ENCODE measurements around the gene MAPKAP1. TPM values are rescaled to one million over a fixed set of nuclear protein-coding genes. Genes with fewer than 3 reads are reported as not detected.

MAPKAP1 gene
- total and polyA plus RNA-seq, 2 experiments from 2014 or later = 68.4 to 98.5 TPM

DNA sequence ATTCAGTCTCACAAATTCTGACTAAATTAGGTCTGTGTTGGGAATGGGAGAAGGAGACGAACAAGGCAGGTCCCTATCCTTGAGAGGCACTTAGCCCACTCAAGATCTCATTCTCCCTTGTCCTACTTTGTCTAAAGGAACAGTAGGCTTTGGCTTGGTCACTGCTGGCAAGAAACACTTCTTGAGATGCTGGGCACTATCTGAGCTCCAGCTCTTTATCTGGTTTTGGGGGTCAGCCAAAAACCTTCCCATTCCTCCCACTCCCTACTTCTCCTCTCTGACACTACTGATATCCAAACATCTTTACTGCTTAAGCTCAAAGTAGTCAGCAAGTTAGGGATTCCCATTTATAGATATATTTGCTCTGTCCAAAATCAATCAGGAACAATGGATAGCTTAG, 155.2 kb downstream of the MAPKAP1 start:
- H3K36me3 Mint-ChIP-seq (ENCODE audit: low read depth) = peaks cover 2% of the 10 kb centered on the region; the same call in 2 of the 3 replicates
- Histone ChIP-seq H4K20me1 (replicated peaks; ENCODE audit: insufficient read depth) (peaks cover 6% of the 10 kb centered on the region; the same call in 1 of the 2 replicates), H3K4me3 (no peak overlapping the region), H3K79me2 (replicated peaks; ENCODE audit: insufficient read depth) (peaks cover 5% of the 10 kb centered on the region), H3K4me2 (no peak overlapping the region; the same call in 1 of the 2 replicates), H3K27me3 (ENCODE audit: insufficient read depth) (no peaks in the 10 kb centered on the region), H3K4me1 (ENCODE audit: insufficient read depth) (0 out of 2 replicates have a peak, but pooled peaks cover 7% of the 10 kb centered on the region), H3F3A (replicated peaks; ENCODE audit: low read depth) (no peaks in the 10 kb centered on the region), H3K36me3 (ENCODE audit: insufficient read depth) (no peaks in the 10 kb centered on the region), H3K27ac (ENCODE audit: low read depth) (no peak overlapping the region), H2AFZ (no peak overlapping the region), H3K9me2 (ENCODE audit: insufficient read depth) (no peaks in the 10 kb centered on the region)
- no peak overlapping the region for H3K4me3 Mint-ChIP-seq
- H3K9me3 Mint-ChIP-seq = no peaks in the 10 kb centered on the region
- ATAC-seq (no peak), DNase-seq (ENCODE audit: low spot score) (no peak)
- H3K4me1 Mint-ChIP-seq = peaks cover 20% of the 10 kb centered on the region
- peaks cover 2% of the 10 kb centered on the region for H3K27me3 Mint-ChIP-seq (ENCODE audit: insufficient read depth, low read depth, poor library complexity)
- 0 out of 2 replicates have a peak overlapping the region, but pooled peaks have one; percentile 19 for H3K27ac Mint-ChIP-seq
- TF ChIP-seq ZNF462 (CRISPR knock-in tag; IDR thresholded peaks at IDR 0.05) = no peak
- no peak for TF ChIP-seq NANOG (IDR thresholded peaks at IDR 0.05; ENCODE audit: borderline replicate concordance)
- TF ChIP-seq, protein P1, sequence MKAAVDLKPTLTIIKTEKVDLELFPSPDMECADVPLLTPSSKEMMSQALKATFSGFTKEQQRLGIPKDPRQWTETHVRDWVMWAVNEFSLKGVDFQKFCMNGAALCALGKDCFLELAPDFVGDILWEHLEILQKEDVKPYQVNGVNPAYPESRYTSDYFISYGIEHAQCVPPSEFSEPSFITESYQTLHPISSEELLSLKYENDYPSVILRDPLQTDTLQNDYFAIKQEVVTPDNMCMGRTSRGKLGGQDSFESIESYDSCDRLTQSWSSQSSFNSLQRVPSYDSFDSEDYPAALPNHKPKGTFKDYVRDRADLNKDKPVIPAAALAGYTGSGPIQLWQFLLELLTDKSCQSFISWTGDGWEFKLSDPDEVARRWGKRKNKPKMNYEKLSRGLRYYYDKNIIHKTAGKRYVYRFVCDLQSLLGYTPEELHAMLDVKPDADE (IDR thresholded peaks at IDR 0.05) = no peak
- TF ChIP-seq, protein P2, sequence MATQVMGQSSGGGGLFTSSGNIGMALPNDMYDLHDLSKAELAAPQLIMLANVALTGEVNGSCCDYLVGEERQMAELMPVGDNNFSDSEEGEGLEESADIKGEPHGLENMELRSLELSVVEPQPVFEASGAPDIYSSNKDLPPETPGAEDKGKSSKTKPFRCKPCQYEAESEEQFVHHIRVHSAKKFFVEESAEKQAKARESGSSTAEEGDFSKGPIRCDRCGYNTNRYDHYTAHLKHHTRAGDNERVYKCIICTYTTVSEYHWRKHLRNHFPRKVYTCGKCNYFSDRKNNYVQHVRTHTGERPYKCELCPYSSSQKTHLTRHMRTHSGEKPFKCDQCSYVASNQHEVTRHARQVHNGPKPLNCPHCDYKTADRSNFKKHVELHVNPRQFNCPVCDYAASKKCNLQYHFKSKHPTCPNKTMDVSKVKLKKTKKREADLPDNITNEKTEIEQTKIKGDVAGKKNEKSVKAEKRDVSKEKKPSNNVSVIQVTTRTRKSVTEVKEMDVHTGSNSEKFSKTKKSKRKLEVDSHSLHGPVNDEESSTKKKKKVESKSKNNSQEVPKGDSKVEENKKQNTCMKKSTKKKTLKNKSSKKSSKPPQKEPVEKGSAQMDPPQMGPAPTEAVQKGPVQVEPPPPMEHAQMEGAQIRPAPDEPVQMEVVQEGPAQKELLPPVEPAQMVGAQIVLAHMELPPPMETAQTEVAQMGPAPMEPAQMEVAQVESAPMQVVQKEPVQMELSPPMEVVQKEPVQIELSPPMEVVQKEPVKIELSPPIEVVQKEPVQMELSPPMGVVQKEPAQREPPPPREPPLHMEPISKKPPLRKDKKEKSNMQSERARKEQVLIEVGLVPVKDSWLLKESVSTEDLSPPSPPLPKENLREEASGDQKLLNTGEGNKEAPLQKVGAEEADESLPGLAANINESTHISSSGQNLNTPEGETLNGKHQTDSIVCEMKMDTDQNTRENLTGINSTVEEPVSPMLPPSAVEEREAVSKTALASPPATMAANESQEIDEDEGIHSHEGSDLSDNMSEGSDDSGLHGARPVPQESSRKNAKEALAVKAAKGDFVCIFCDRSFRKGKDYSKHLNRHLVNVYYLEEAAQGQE (IDR thresholded peaks at IDR 0.05; ENCODE audit: unreplicated experiment) = no peak
- TF ChIP-seq POLR2AphosphoS5 (IDR thresholded peaks at IDR 0.05; ENCODE audit: low read depth) = no peak
- TF ChIP-seq EZH2 (IDR thresholded peaks at IDR 0.05; ENCODE audit: low read depth, unreplicated experiment) = no peak
- no peak for TF ChIP-seq ZNF331 (CRISPR knock-in tag; IDR thresholded peaks at IDR 0.05; ENCODE audit: low read depth)
- no peak for TF ChIP-seq STAT1 (IDR thresholded peaks at IDR 0.05; ENCODE audit: unreplicated experiment)
- no peak for TF ChIP-seq JUNB (IDR thresholded peaks at IDR 0.05; ENCODE audit: unreplicated experiment)
- no peak for TF ChIP-seq CREB1 (CRISPR knock-in tag; IDR thresholded peaks at IDR 0.05; ENCODE audit: low read depth)
- no peak for TF ChIP-seq EZH2phosphoT487 (IDR thresholded peaks at IDR 0.05; ENCODE audit: unreplicated experiment)
- TF ChIP-seq CTCF (conservative IDR thresholded peaks at IDR 0.05; ENCODE audit: low read depth in 2 of 2) = no peak
- TF ChIP-seq ZNF114 (CRISPR knock-in tag; IDR thresholded peaks at IDR 0.05) = no peak

All from GM23338 (cell line).